ENCODE measurements around the gene WBP1L.

Gene WBP1L

GRCh38 chr10:102720775-102721301 lies 22.9 kb upstream of the WBP1L start:
- Histone ChIP-seq H3K4me3 (ENCODE audit: control insufficient read depth in 1 of 7, extremely low read depth in 1 of 7, insufficient read depth in 4 of 7, low read depth in 2 of 7, low read length in 6 of 7) (no peak overlapping the region), H3K36me3 (ENCODE audit: control insufficient read depth in 4 of 4, insufficient read depth in 4 of 4, low read length in 3 of 4) (peaks cover 0 to 21% (median 7%) of the 10 kb centered on the region in 4 experiments), H3K4me1 (ENCODE audit: control extremely low read depth in 1 of 4, control insufficient read depth in 4 of 4, insufficient read depth in 4 of 4, low read length in 3 of 4) (peaks cover 0 to 22% (median 12%) of the 10 kb centered on the region in 4 experiments), H3K27me3 (replicated peaks in 2 of 5; ENCODE audit: control insufficient read depth in 4 of 5, insufficient read depth in 5 of 5, low read length in 4 of 5) (no peaks in the 10 kb centered on the region), H3K27ac (ENCODE audit: insufficient read depth in 1 of 2, low read depth in 1 of 2, low read length in 2 of 2, poor library complexity in 1 of 2, severe bottlenecking in 2 of 2) (no peak overlapping the region), H3K9me3 (ENCODE audit: control extremely low read depth in 1 of 5, control insufficient read depth in 4 of 5, insufficient read depth in 2 of 5, low read depth in 1 of 5, low read length in 4 of 5) (no peaks in the 10 kb centered on the region)
- ChIA-PET POLR2A (interaction anchor here (0.6 kb wide), 1 partner anchor 763 kb away, joined by 3 read pairs; no protein-coding TSS in a partner anchor), CTCF (interaction anchor here (0.6 to 2.0 kb wide), 9 partner anchors 10 to 454 kb away, joined by 3 to 6 read pairs (median 3); no protein-coding TSS in a partner anchor)
- no peak for DNase-seq
- WGBS (ENCODE audit: insufficient coverage): 100% methylated on average over 4 of the region's 6 CpGs

- H3K9me3 ChIP-seq (ENCODE audit: control extremely low read depth in 1 of 5, control insufficient read depth in 4 of 5, insufficient read depth in 2 of 5, low read depth in 1 of 5, low read length in 4 of 5): no peaks in the 10 kb centered on the region
- no peak for DNase-seq
- no peaks in the 10 kb centered on the region for H3K27me3 ChIP-seq (replicated peaks in 2 of 5; ENCODE audit: control insufficient read depth in 4 of 5, insufficient read depth in 5 of 5, low read length in 4 of 5)
- CTCF ChIA-PET: interaction anchor here (1.2 to 2.0 kb wide), 4 partner anchors 9 to 22 kb away, joined by 3 to 6 read pairs (median 3); no protein-coding TSS in a partner anchor
- H3K4me3 ChIP-seq (ENCODE audit: control insufficient read depth in 1 of 7, extremely low read depth in 1 of 7, insufficient read depth in 4 of 7, low read depth in 2 of 7, low read length in 6 of 7): no peak overlapping the region
- no peak overlapping the region for H3K27ac ChIP-seq (ENCODE audit: insufficient read depth in 1 of 2, low read depth in 1 of 2, low read length in 2 of 2, poor library complexity in 1 of 2, severe bottlenecking in 2 of 2)
- WGBS (ENCODE audit: insufficient coverage): 90% methylated on average over 4 of the region's 4 CpGs
- POLR2A ChIA-PET: no interaction called here
- H3K4me1 ChIP-seq (ENCODE audit: control extremely low read depth in 1 of 4, control insufficient read depth in 4 of 4, insufficient read depth in 4 of 4, low read length in 3 of 4): peaks cover 0 to 17% (median 11%) of the 10 kb centered on the region in 4 experiments
- H3K36me3 ChIP-seq (ENCODE audit: control insufficient read depth in 4 of 4, insufficient read depth in 4 of 4, low read length in 3 of 4): peaks cover 7 to 30% (median 10%) of the 10 kb centered on the region in 4 experiments
These were observed 21.8 kb upstream of the WBP1L start for GRCh38 chr10:102721954-102722353.

GRCh38 chr10:102723989-102724388 lies 19.8 kb upstream of the WBP1L start:
- peaks cover 0 to 12% (median 8%) of the 10 kb centered on the region in 4 experiments for H3K4me1 ChIP-seq (ENCODE audit: control extremely low read depth in 1 of 4, control insufficient read depth in 4 of 4, insufficient read depth in 4 of 4, low read length in 3 of 4)
- CTCF ChIA-PET: interaction anchor here (0.6 to 1.7 kb wide), 2 partner anchors 15 to 65 kb away, joined by 3 read pairs; no protein-coding TSS in a partner anchor
- H3K9me3 ChIP-seq (ENCODE audit: control extremely low read depth in 1 of 5, control insufficient read depth in 4 of 5, insufficient read depth in 2 of 5, low read depth in 1 of 5, low read length in 4 of 5): no peaks in the 10 kb centered on the region
- no peak for DNase-seq
- peaks cover 7 to 36% (median 15%) of the 10 kb centered on the region in 4 experiments for H3K36me3 ChIP-seq (ENCODE audit: control insufficient read depth in 4 of 4, insufficient read depth in 4 of 4, low read length in 3 of 4)
- H3K4me3 ChIP-seq (ENCODE audit: control insufficient read depth in 1 of 7, extremely low read depth in 1 of 7, insufficient read depth in 4 of 7, low read depth in 2 of 7, low read length in 6 of 7): no peak overlapping the region
- no peaks in the 10 kb centered on the region for H3K27me3 ChIP-seq (replicated peaks in 2 of 5; ENCODE audit: control insufficient read depth in 4 of 5, insufficient read depth in 5 of 5, low read length in 4 of 5)
- no peak overlapping the region for H3K27ac ChIP-seq (ENCODE audit: insufficient read depth in 1 of 2, low read depth in 1 of 2, low read length in 2 of 2, poor library complexity in 1 of 2, severe bottlenecking in 2 of 2)
- POLR2A ChIA-PET: no interaction called here
- 100% methylated on average over 2 of the region's 4 CpGs for WGBS (ENCODE audit: insufficient coverage)

GRCh38 chr10:102726274-102726673 lies 17.5 kb upstream of the WBP1L start:
- POLR2A ChIA-PET: no interaction called here
- CTCF ChIA-PET: interaction anchor here (0.8 to 4.6 kb wide), 7 partner anchors 8 to 175 kb away, joined by 3 to 34 read pairs (median 7); partner anchors contain the start of genes ARL3 and SFXN2

GRCh38 chr10:102727037-102727818 lies 16.5 kb upstream of the WBP1L start:
- CTCF ChIA-PET: interaction anchor here (0.8 to 4.6 kb wide), 15 partner anchors 8 to 756 kb away, joined by 3 to 34 read pairs (median 4); partner anchors contain the start of genes ARL3, CNNM2 and SFXN2
- Histone ChIP-seq H3K4me3 (ENCODE audit: control insufficient read depth in 1 of 7, extremely low read depth in 1 of 7, insufficient read depth in 4 of 7, low read depth in 2 of 7, low read length in 6 of 7) (no peak overlapping the region), H3K4me1 (ENCODE audit: control extremely low read depth in 1 of 4, control insufficient read depth in 4 of 4, insufficient read depth in 4 of 4, low read length in 3 of 4) (peaks cover 0 to 17% (median 13%) of the 10 kb centered on the region in 4 experiments), H3K9me3 (ENCODE audit: control extremely low read depth in 1 of 5, control insufficient read depth in 4 of 5, insufficient read depth in 2 of 5, low read depth in 1 of 5, low read length in 4 of 5) (no peaks in the 10 kb centered on the region), H3K36me3 (ENCODE audit: control insufficient read depth in 4 of 4, insufficient read depth in 4 of 4, low read length in 3 of 4) (peaks cover 7 to 48% (median 27%) of the 10 kb centered on the region in 4 experiments), H3K27ac (ENCODE audit: insufficient read depth in 1 of 2, low read depth in 1 of 2, low read length in 2 of 2, poor library complexity in 1 of 2, severe bottlenecking in 2 of 2) (no peak overlapping the region), H3K27me3 (replicated peaks in 2 of 5; ENCODE audit: control insufficient read depth in 4 of 5, insufficient read depth in 5 of 5, low read length in 4 of 5) (no peaks in the 10 kb centered on the region)
- POLR2A ChIA-PET: no interaction called here
- 91% methylated on average over 9 of the region's 13 CpGs for WGBS (ENCODE audit: insufficient coverage)
- no peak for DNase-seq

More at GRCh38 chr10:102726274-102726673, 17.5 kb upstream of the WBP1L start:
- 85% methylated on average over 2 of the region's 3 CpGs for WGBS (ENCODE audit: insufficient coverage)
- H3K4me1 ChIP-seq (ENCODE audit: control extremely low read depth in 1 of 4, control insufficient read depth in 4 of 4, insufficient read depth in 4 of 4, low read length in 3 of 4): peaks cover 0 to 17% (median 13%) of the 10 kb centered on the region in 4 experiments
- H3K27ac ChIP-seq (ENCODE audit: insufficient read depth in 1 of 2, low read depth in 1 of 2, low read length in 2 of 2, poor library complexity in 1 of 2, severe bottlenecking in 2 of 2): no peak overlapping the region
- no peak overlapping the region for H3K4me3 ChIP-seq (ENCODE audit: control insufficient read depth in 1 of 7, extremely low read depth in 1 of 7, insufficient read depth in 4 of 7, low read depth in 2 of 7, low read length in 6 of 7)
- no peaks in the 10 kb centered on the region for H3K27me3 ChIP-seq (replicated peaks in 2 of 5; ENCODE audit: control insufficient read depth in 4 of 5, insufficient read depth in 5 of 5, low read length in 4 of 5)
- H3K9me3 ChIP-seq (ENCODE audit: control extremely low read depth in 1 of 5, control insufficient read depth in 4 of 5, insufficient read depth in 2 of 5, low read depth in 1 of 5, low read length in 4 of 5): no peaks in the 10 kb centered on the region
- H3K36me3 ChIP-seq (ENCODE audit: control insufficient read depth in 4 of 4, insufficient read depth in 4 of 4, low read length in 3 of 4): peaks cover 10 to 42% (median 19%) of the 10 kb centered on the region in 4 experiments
- no peak for DNase-seq

GRCh38 chr10:102729029-102730026 lies 14.4 kb upstream of the WBP1L start:
- DNase-seq: peak; percentile 77 to 85 (median 84)
- ChIA-PET POLR2A (no interaction called here), CTCF (interaction anchor here (0.9 to 4.6 kb wide), 9 partner anchors 13 to 519 kb away, joined by 3 to 34 read pairs (median 3); partner anchors contain the start of genes ARL3, CNNM2, SFXN2 and WBP1L)
- no peaks in the 10 kb centered on the region for H3K9me3 ChIP-seq (ENCODE audit: control extremely low read depth in 1 of 5, control insufficient read depth in 4 of 5, insufficient read depth in 2 of 5, low read depth in 1 of 5, low read length in 4 of 5)
- H3K27ac ChIP-seq (ENCODE audit: insufficient read depth in 1 of 2, low read depth in 1 of 2, low read length in 2 of 2, poor library complexity in 1 of 2, severe bottlenecking in 2 of 2): no peak overlapping the region
- H3K36me3 ChIP-seq (ENCODE audit: control insufficient read depth in 4 of 4, insufficient read depth in 4 of 4, low read length in 3 of 4): peaks cover 7 to 60% (median 37%) of the 10 kb centered on the region in 4 experiments
- peak overlapping the region in 1 of 7 experiments; percentile 7 for H3K4me3 ChIP-seq (ENCODE audit: control insufficient read depth in 1 of 7, extremely low read depth in 1 of 7, insufficient read depth in 4 of 7, low read depth in 2 of 7, low read length in 6 of 7)
- H3K4me1 ChIP-seq (ENCODE audit: control extremely low read depth in 1 of 4, control insufficient read depth in 4 of 4, insufficient read depth in 4 of 4, low read length in 3 of 4): peaks cover 0 to 17% (median 13%) of the 10 kb centered on the region in 4 experiments
- WGBS (ENCODE audit: insufficient coverage): 26% methylated on average over 21 of the region's 30 CpGs
- H3K27me3 ChIP-seq (replicated peaks in 2 of 5; ENCODE audit: control insufficient read depth in 4 of 5, insufficient read depth in 5 of 5, low read length in 4 of 5): no peaks in the 10 kb centered on the region

All from common myeloid progenitor, CD34-positive (primary cell).